K562 (cell line): Measurements from ENCODE around the gene PRCP. TPM values are rescaled to one million over a fixed set of nuclear protein-coding genes. Genes with fewer than 3 reads are reported as not detected.

ENCODE experiments used
- ATAC-seq: fragments of 200-7000 bp; cut with Tn5 transposase; 3 replicates; pipeline ENCODE4 v1.9.1; 2020; ENCODE audit warnings: moderate library complexity
- BruUV-seq: library from RNA; stranded (reverse); fragments of 400-500 nt; replicated peaks from 2 replicates; lab custom pipeline; 2021; lab: Mats Ljungman, UMichigan
- CTCF ChIA-PET: fragments of 300-600 bp; formaldehyde crosslinking; extraction: SDS; loops from one replicate; lab custom pipeline; 2021; ENCODE audit warnings: low intra/inter-chr PET ratio; lab: Yijun Ruan, JAX
- POLR2A ChIA-PET: fragments of 300-600, 350-650 bp; sonication (Branson Sonifier 250); formaldehyde crosslinking; extraction: SDS; loops from one replicate; lab custom pipeline; 2021; ENCODE audit warnings: antibody characterized with exemption, inconsistent platforms; lab: Yijun Ruan, JAX
- DNase-seq, 4 experiments: peaks; one replicate each; pipeline versions ENCODE4 v3.0.0 to v3.0.0-alpha.2; 2011 to 2018; ENCODE audit warnings: low spot score in 3 of 4, mixed read lengths in 3 of 4; ENCODE audit errors: extremely low read depth in 1 of 4
- FAIRE-seq: peaks from 2 replicates; lab custom pipeline; 2011; peaks lifted over from hg19 to GRCh38; lab: Jason Lieb, UNC
- H2AFZ ChIP-seq: 2 replicates; pipeline ENCODE4 v1.6.0; 2011; ENCODE audit warnings: low read depth, low read length, control low read depth, inconsistent platforms
- H3K27ac ChIP-seq: fragments of 200-600 bp; 3 replicates; pipeline ENCODE4 v1.8.0; 2011; ENCODE audit warnings: low read depth, mild to moderate bottlenecking, control low read depth, inconsistent platforms, low read length, moderate library complexity, mixed read lengths; ENCODE audit errors: extremely low read depth
- H3K27me3 ChIP-seq, 2 experiments: fragments of 300-600 bp in 1 of 2; 2 replicates in 1 of 2; 3 replicates in 1 of 2; pipeline versions ENCODE4 v1.6.0 to v1.8.0; 2011; ENCODE audit warnings: inconsistent platforms in 2 of 2, low read length in 2 of 2, mild to moderate bottlenecking in 1 of 2, mixed read lengths in 1 of 2, moderate library complexity in 1 of 2; ENCODE audit not compliant: control insufficient read depth in 2 of 2, insufficient read depth in 2 of 2
- H3K36me3 ChIP-seq: fragments of 300-600 bp; 3 replicates; pipeline ENCODE4 v1.8.0; 2011; ENCODE audit warnings: mild to moderate bottlenecking, low read length, inconsistent platforms; ENCODE audit not compliant: control insufficient read depth, insufficient read depth
- H3K4me1 ChIP-seq, 2 experiments: fragments of 200-600 bp in 1 of 2; replicated peaks in 1 of 2; 2 replicates in 1 of 2; 3 replicates in 1 of 2; pipeline versions ENCODE4 v1.5.1 to v1.8.0; 2011; ENCODE audit warnings: inconsistent platforms in 2 of 2, low read length in 2 of 2, mild to moderate bottlenecking in 1 of 2, mixed read lengths in 1 of 2, moderate library complexity in 1 of 2; ENCODE audit not compliant: control insufficient read depth in 2 of 2, insufficient read depth in 2 of 2
- H3K4me2 ChIP-seq: 2 replicates; pipeline ENCODE4 v1.6.1; 2011; ENCODE audit warnings: low read length, control low read depth, inconsistent platforms, mixed read lengths; ENCODE audit not compliant: insufficient read depth
- H3K4me3 ChIP-seq: fragments of 200-600 bp; sonication (generic), shearing (Covaris generic); 2 replicates; pipeline ENCODE4 v1.5.1; 2016; ENCODE audit warnings: control low read depth, inconsistent platforms
- H3K79me2 ChIP-seq: fragments of 200-600 bp; 3 replicates; pipeline ENCODE4 v1.8.0; 2011; ENCODE audit warnings: low read length, inconsistent platforms; ENCODE audit not compliant: control insufficient read depth, insufficient read depth
- H3K9ac ChIP-seq, 2 experiments: 2 replicates each; pipeline versions ENCODE4 v1.6.0 to v1.6.1; 2011; ENCODE audit warnings: low read depth in 2 of 2, low read length in 2 of 2, control low read depth in 1 of 2, inconsistent platforms in 1 of 2, mild to moderate bottlenecking in 1 of 2, mixed read lengths in 1 of 2; ENCODE audit not compliant: insufficient read depth in 1 of 2
- H3K9me1 ChIP-seq: one replicate; pipeline ENCODE4 v1.6.0; 2011; ENCODE audit warnings: inconsistent platforms, mild to moderate bottlenecking, low read length, moderate library complexity; ENCODE audit not compliant: control insufficient read depth, insufficient read depth
- H3K9me3 ChIP-seq: replicated peaks from 2 replicates; pipeline ENCODE4 v1.5.1; 2011; ENCODE audit warnings: low read depth, low read length, inconsistent platforms; ENCODE audit not compliant: control insufficient read depth, insufficient read depth
- H4K20me1 ChIP-seq: replicated peaks from 2 replicates; pipeline ENCODE4 v1.6.1; 2011; ENCODE audit warnings: low read length, inconsistent platforms, mixed read lengths; ENCODE audit not compliant: control insufficient read depth, insufficient read depth
- ARID3B ChIP-seq: fragments of 250-450 bp; sonication (Bioruptor Pico); IDR thresholded peaks from 2 replicates; pipeline ENCODE4 v1.4.0; 2020; ENCODE audit warnings: borderline replicate concordance
- ATF6 ChIP-seq: sonication (generic); formaldehyde crosslinking; IDR thresholded peaks from 2 replicates; pipeline ENCODE4 v1.4.0; 2020; ENCODE audit warnings: mild to moderate bottlenecking, missing genetic modification reagents
- CREBBP ChIP-seq: IDR thresholded peaks from one replicate; pipeline ENCODE4 v1.6.1; 2012; ENCODE audit warnings: low read depth, mild to moderate bottlenecking, control low read depth, inconsistent platforms, low read length
- DPF2 ChIP-seq: fragments of 450-650 bp; IDR thresholded peaks from 2 replicates; pipeline ENCODE4 v1.6.1; 2016
- FOXK1 ChIP-seq: sonication (generic); formaldehyde crosslinking; IDR thresholded peaks from 2 replicates; pipeline ENCODE4 v1.8.0; 2022; ENCODE audit warnings: missing genetic modification reagents, mild to moderate bottlenecking, borderline replicate concordance
- HDAC6 ChIP-seq: IDR thresholded peaks from 2 replicates; pipeline ENCODE4 v1.6.1; 2012; ENCODE audit warnings: low read depth, mild to moderate bottlenecking, control low read depth, inconsistent platforms, low read length, moderate library complexity
- MXD1 ChIP-seq: fragments of 250-450 bp; sonication (Bioruptor Pico); IDR thresholded peaks from 2 replicates; pipeline ENCODE4 v1.8.0; 2021; ENCODE audit warnings: borderline replicate concordance, mild to moderate bottlenecking, moderate library complexity; ENCODE audit not compliant: poor library complexity, severe bottlenecking
- NEUROD1 ChIP-seq: fragments of 150-350 bp; IDR thresholded peaks from 2 replicates; pipeline ENCODE4 v1.6.1; 2014; ENCODE audit warnings: borderline replicate concordance, low read length, low read depth; ENCODE audit not compliant: partially characterized antibody
- POLR2B ChIP-seq: fragments of 450-650 bp; IDR thresholded peaks from 2 replicates; pipeline ENCODE4 v1.6.1; 2018; ENCODE audit warnings: low read depth; ENCODE audit not compliant: partially characterized antibody
- TCF7 ChIP-seq: sonication (generic); IDR thresholded peaks from 2 replicates; pipeline ENCODE4 v1.6.1; 2016; ENCODE audit warnings: antibody characterized with exemption, borderline replicate concordance
- TCF7L2 ChIP-seq: fragments of 150-350 bp; IDR thresholded peaks from 2 replicates; pipeline ENCODE4 v1.6.1; 2016; ENCODE audit warnings: low read depth, mild to moderate bottlenecking, low read length, moderate library complexity
- WGBS: fragments of 100-300 bp; shearing (Covaris generic); methylation state at CpG from one replicate; pipeline ENCODE4 v1.1.6; 2016; ENCODE audit warnings: low coverage, mixed read lengths; ENCODE audit not compliant: insufficient coverage; ENCODE audit errors: missing lambda C conversion rate; 5-methylcytosine and 5-hydroxymethylcytosine counted together
- in situ Hi-C: fragments of 300-500 bp; cut with MboI; formaldehyde crosslinking; loops from 4 replicates; pipeline ENCODE4 v1.15.0; 2018; ENCODE audit warnings: inconsistent platforms, mixed read lengths
- intact Hi-C: fragments of 100-400 bp; cut with micrococcal nuclease; formaldehyde crosslinking; loops from 2 replicates; pipeline ENCODE4 v1.14.2; 2022
- polyA plus RNA-seq, 8 experiments: library from polyadenylated mRNA; depleted of rRNA in 4 of 8; stranded (reverse) in 5 of 8; unstranded in 3 of 8; fragments of >200 nt; fragmentation: Nextera tagmentation in 2 of 8; fragmentation: Illumina TruSeq in 1 of 8; extraction: Ambion mirVana in 2 of 8; extraction: Trizol in 1 of 8; gene quantifications; 2 replicates each; pipeline versions ENCODE4 v1.2.1 to v1.2.3, GENCODE V29; 2011 to 2014; ENCODE audit warnings: inconsistent platforms in 1 of 8, missing spikeins in 1 of 8
- total RNA-seq, 7 experiments: library from RNA; depleted of rRNA in 6 of 7; stranded (reverse); fragments of >200 nt in 6 of 7; fragmentation: Illumina TruSeq in 2 of 7; extraction: Trizol in 2 of 7; gene quantifications; 2 replicates each; pipeline versions ENCODE4 v1.2.1 to v1.2.3, GENCODE V29; 2011 to 2021; ENCODE audit warnings: low replicate concordance in 1 of 7
- TF ChIP-seq, protein P1 (sequence below): fragments of 200-800 bp; sonication (Bioruptor generic); IDR thresholded peaks from 2 replicates; pipeline ENCODE4 v1.6.1; 2017; ENCODE audit warnings: missing genetic modification characterization, missing compliant biosample characterization
- TF ChIP-seq, protein P2 (sequence below), 2 experiments: fragments of 450-650 bp; conservative IDR thresholded peaks; 2 replicates each; pipeline ENCODE4 v1.6.1; 2017; ENCODE audit warnings: mild to moderate bottlenecking in 2 of 2, moderate library complexity in 2 of 2

The PRCP gene
- total and polyA plus RNA-seq, 9 of the 15 experiments (the other 6 are each of a cell fraction or from before 2014, with no cell fraction given), result 9.5 to 43.1 (median 23.2) TPM

DNA sequence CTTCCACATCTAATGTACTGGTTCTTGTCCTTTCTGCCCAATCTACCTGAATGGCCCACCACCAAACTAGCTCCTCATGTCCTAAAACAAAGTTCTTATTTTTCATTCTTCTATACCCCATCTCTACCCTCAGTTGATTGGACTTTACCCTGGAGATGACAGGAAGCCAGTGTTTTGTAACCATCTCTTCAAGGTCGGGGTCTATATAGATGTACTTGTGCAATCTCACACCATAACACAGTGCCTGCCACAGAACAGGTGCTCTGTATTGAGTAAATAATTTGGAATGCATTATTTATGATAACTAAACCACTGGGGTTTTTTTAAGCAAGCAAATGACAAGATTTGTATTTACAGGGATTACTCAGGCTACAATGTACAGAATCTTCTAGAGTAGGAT is 89.9 kb downstream of the PRCP start:
- 0% methylated on average over 1 of the region's 1 CpG for WGBS
- CTCF ChIA-PET, result no interaction called here
- Histone ChIP-seq H3K27me3 (no peaks in the 10 kb centered on the region; a peak in 1 of 5 replicates), H3K9me1 (no peaks in the 10 kb centered on the region), H3K4me2 (no peak overlapping the region), H3K9ac (no peak overlapping the region), H4K20me1 (no peaks in the 10 kb centered on the region), H2AFZ (no peak overlapping the region), H3K4me1 (no peaks in the 10 kb centered on the region)
- no TSS peak for BruUV-seq
- no peak; the same call in 2 of the 3 replicates for ATAC-seq
- no peak for FAIRE-seq
- intact Hi-C loops, result no loop called here
- DNase-seq, result no peak
- TF ChIP-seq TCF7L2, result no peak
- no peak for TF ChIP-seq FOXK1 (CRISPR knock-in tag)
- no peak for TF ChIP-seq ARID3B (CRISPR knock-in tag)
- TF ChIP-seq MXD1 (CRISPR knock-in tag), result no peak
- no peak for TF ChIP-seq DPF2
- TF ChIP-seq, protein P1, sequence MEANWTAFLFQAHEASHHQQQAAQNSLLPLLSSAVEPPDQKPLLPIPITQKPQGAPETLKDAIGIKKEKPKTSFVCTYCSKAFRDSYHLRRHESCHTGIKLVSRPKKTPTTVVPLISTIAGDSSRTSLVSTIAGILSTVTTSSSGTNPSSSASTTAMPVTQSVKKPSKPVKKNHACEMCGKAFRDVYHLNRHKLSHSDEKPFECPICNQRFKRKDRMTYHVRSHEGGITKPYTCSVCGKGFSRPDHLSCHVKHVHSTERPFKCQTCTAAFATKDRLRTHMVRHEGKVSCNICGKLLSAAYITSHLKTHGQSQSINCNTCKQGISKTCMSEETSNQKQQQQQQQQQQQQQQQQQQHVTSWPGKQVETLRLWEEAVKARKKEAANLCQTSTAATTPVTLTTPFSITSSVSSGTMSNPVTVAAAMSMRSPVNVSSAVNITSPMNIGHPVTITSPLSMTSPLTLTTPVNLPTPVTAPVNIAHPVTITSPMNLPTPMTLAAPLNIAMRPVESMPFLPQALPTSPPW (CRISPR knock-in tag), result no peak
- TF ChIP-seq HDAC6, result no peak
- TF ChIP-seq ATF6 (CRISPR knock-in tag), result no peak
- TF ChIP-seq, protein P2, sequence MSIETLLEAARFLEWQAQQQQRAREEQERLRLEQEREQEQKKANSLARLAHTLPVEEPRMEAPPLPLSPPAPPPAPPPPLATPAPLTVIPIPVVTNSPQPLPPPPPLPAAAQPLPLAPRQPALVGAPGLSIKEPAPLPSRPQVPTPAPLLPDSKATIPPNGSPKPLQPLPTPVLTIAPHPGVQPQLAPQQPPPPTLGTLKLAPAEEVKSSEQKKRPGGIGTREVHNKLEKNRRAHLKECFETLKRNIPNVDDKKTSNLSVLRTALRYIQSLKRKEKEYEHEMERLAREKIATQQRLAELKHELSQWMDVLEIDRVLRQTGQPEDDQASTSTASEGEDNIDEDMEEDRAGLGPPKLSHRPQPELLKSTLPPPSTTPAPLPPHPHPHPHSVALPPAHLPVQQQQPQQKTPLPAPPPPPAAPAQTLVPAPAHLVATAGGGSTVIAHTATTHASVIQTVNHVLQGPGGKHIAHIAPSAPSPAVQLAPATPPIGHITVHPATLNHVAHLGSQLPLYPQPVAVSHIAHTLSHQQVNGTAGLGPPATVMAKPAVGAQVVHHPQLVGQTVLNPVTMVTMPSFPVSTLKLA (conservative IDR thresholded peaks at IDR 0.05), result no peak
- no peak for TF ChIP-seq TCF7
- no peak for TF ChIP-seq NEUROD1
- no peak for TF ChIP-seq POLR2B
- TF ChIP-seq CREBBP, result no peak
- TF ChIP-seq, all 486 proteins: peak for 0
- no peak overlapping the region for H3K27ac ChIP-seq
- 0 out of 2 replicates have a peak, but pooled peaks cover 2% of the 10 kb centered on the region for H3K9me3 ChIP-seq
- no peaks in the 10 kb centered on the region for H3K36me3 ChIP-seq
- no peak overlapping the region for H3K4me3 ChIP-seq
- in situ Hi-C loops, result no loop called here
- no peaks in the 10 kb centered on the region for H3K79me2 ChIP-seq
- POLR2A ChIA-PET, result no interaction called here
